GM21447 (cell line): Measurements from ENCODE around the gene ZNF460.

ENCODE experiments used
- ATAC-seq: cut with Tn5 transposase; IDR thresholded peaks from one replicate; pipeline ENCODE4 v1.9.1; 2021; ENCODE audit not compliant: unreplicated experiment

Gene ZNF460

GRCh38 chr19:57338877-57339276 is 58.6 kb downstream of the ZNF460 start:
- no peak for ATAC-seq

GRCh38 chr19:57342582-57342981 is 62.3 kb downstream of the ZNF460 start:
- ATAC-seq = no peak
